MM.1S (cell line): ENCODE results near the gene DENND1C.
A peak's percentile ranks its signal among the peaks of the same experiment; 100 is the strongest.

Experiments used
- DNase-seq: peaks from one replicate; pipeline ENCODE4 v3.0.0-alpha.2; 2015
- H2AFZ ChIP-seq: fragments of 300-600 bp; sonication (generic); 2 replicates; pipeline ENCODE4 v1.6.0; 2016; ENCODE audit warnings: antibody characterized with exemption, low read length
- H3F3A ChIP-seq: fragments of 300-600 bp; sonication (generic); 2 replicates; pipeline ENCODE4 v1.6.1; 2016; ENCODE audit warnings: mild to moderate bottlenecking, antibody characterized with exemption, low read length, moderate library complexity, mixed read lengths; ENCODE audit not compliant: insufficient read depth
- H3K27ac ChIP-seq: fragments of 300-600 bp; sonication (generic); 2 replicates; pipeline ENCODE4 v1.5.1; 2016; ENCODE audit warnings: mild to moderate bottlenecking, low read length
- H3K27me3 ChIP-seq: fragments of 300-600 bp; sonication (generic); replicated peaks from 2 replicates; pipeline ENCODE4 v1.6.0; 2016; ENCODE audit warnings: low read length; ENCODE audit not compliant: insufficient read depth
- H3K36me3 ChIP-seq: fragments of 300-600 bp; sonication (generic); replicated peaks from 2 replicates; pipeline ENCODE4 v1.6.1; 2016; ENCODE audit warnings: mild to moderate bottlenecking, low read length, mixed read lengths; ENCODE audit not compliant: insufficient read depth
- H3K4me1 ChIP-seq: fragments of 300-600 bp; sonication (generic); 2 replicates; pipeline ENCODE4 v1.6.1; 2016; ENCODE audit warnings: low read length, mixed read lengths
- H3K4me2 ChIP-seq: fragments of 300-600 bp; sonication (generic); 2 replicates; pipeline ENCODE4 v1.6.0; 2016; ENCODE audit warnings: low read depth, low read length
- H3K4me3 ChIP-seq: fragments of 300-600 bp; sonication (generic); 2 replicates; pipeline ENCODE4 v1.5.1; 2016; ENCODE audit warnings: low read length, mixed read lengths
- H3K79me2 ChIP-seq: fragments of 300-600 bp; sonication (generic); 2 replicates; pipeline ENCODE4 v1.6.1; 2016; ENCODE audit warnings: mixed run types, low read length, mixed read lengths
- H3K9ac ChIP-seq: fragments of 300-600 bp; sonication (generic); 2 replicates; pipeline ENCODE4 v1.6.1; 2016; ENCODE audit warnings: low read length, mixed read lengths
- H3K9me2 ChIP-seq: fragments of 300-600 bp; sonication (generic); replicated peaks from 2 replicates; pipeline ENCODE4 v1.6.1; 2016; ENCODE audit warnings: mild to moderate bottlenecking, low read length, mixed read lengths; ENCODE audit not compliant: insufficient read depth
- H3K9me3 ChIP-seq: fragments of 300-600 bp; sonication (generic); replicated peaks from 2 replicates; pipeline ENCODE4 v1.6.1; 2016; ENCODE audit warnings: mild to moderate bottlenecking, low read length, mixed read lengths; ENCODE audit not compliant: insufficient read depth
- H4K20me1 ChIP-seq: fragments of 300-600 bp; sonication (generic); 2 replicates; pipeline ENCODE4 v1.6.1; 2016; ENCODE audit warnings: mild to moderate bottlenecking, low read length, moderate library complexity, mixed read lengths; ENCODE audit not compliant: insufficient read depth
- CTCF ChIP-seq: fragments of 300-600 bp; sonication (generic); IDR thresholded peaks from 2 replicates; pipeline ENCODE4 v1.5.1; 2016; ENCODE audit warnings: antibody characterized with exemption, low read length, mixed read lengths
- EZH2 ChIP-seq: fragments of 300-600 bp; sonication (generic); optimal IDR thresholded peaks from 2 replicates; pipeline ENCODE3; 2017; ENCODE audit warnings: low read depth, mild to moderate bottlenecking, antibody characterized with exemption, low read length, mixed read lengths
- EZH2phosphoT487 ChIP-seq: fragments of 300-600 bp; sonication (generic); IDR thresholded peaks from 2 replicates; pipeline ENCODE4 v1.6.1; 2018; ENCODE audit warnings: antibody characterized with exemption, low read length

Gene DENND1C

DNA sequence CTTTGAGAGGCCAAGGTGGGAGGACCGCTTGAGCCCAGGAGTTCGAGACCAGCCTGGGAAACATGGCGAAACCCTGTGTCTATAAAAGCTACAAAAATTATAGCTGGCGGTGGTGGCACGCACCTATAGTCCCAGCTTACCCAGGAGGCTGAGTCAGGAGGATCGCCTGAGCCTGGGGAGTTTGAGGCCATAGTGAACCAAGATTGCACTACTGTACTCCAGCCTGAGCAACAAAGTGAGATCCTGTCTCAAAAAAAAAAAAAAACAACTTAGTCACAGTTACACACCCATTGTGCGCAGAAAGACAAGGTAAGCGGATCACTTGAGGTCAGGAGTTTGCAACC, 728 bp upstream of the DENND1C start:
- Histone ChIP-seq H3K36me3 (no peaks in the 10 kb centered on the region), H3K79me2 (0 out of 2 replicates have a peak, but pooled peaks cover 4% of the 10 kb centered on the region), H3K9ac (peak overlapping the region; percentile 82; the same call in 1 of the 2 replicates), H3K27ac (no peak overlapping the region), H3F3A (no peaks in the 10 kb centered on the region), H3K4me2 (peak overlapping the region; percentile 83), H3K4me1 (peaks cover 11% of the 10 kb centered on the region), H3K27me3 (0 out of 2 replicates have a peak, but pooled peaks cover 1% of the 10 kb centered on the region), H3K9me2 (no peaks in the 10 kb centered on the region), H3K9me3 (no peaks in the 10 kb centered on the region), H3K4me3 (no peak overlapping the region), H4K20me1 (no peaks in the 10 kb centered on the region), H2AFZ (peak overlapping the region; percentile 93)
- TF ChIP-seq CTCF (no peak), EZH2phosphoT487 (no peak), EZH2 (no peak)
- DNase-seq, result no peak

DNA sequence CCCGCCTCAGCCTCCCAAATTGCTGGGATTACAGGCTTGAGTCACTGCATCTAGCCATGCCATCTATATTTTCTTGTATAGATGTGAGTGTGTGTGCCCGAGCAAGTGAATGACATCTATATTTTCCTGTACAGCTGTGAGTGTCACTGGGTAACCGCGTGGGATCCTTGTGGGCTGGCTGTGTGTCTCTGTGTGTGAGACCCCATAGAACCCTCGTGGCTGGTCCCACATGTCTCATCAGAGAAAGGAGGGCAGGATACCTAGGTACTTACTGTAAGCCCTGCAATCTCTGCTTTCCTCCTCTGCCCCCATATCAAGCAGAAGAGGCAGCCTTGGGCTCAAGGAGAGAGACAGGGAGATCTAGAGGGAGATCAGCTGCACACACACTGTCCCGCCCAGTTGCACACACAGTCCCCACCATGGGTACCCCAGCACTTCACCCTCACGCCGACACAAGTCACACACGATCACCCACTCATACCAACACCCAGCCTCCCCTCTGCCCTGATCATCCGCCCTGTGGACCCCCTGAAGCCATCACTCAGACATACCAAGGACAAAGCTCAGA, 655 bp downstream of the DENND1C start:
- no peak for DNase-seq
- peaks cover 11% of the 10 kb centered on the region for H3K4me1 ChIP-seq
- H3K36me3 ChIP-seq, result no peaks in the 10 kb centered on the region
- TF ChIP-seq EZH2, result no peak
- TF ChIP-seq EZH2phosphoT487, result no peak
- no peak for TF ChIP-seq CTCF
- no peaks in the 10 kb centered on the region for H4K20me1 ChIP-seq
- H3K79me2 ChIP-seq, result 0 out of 2 replicates have a peak, but pooled peaks cover 4% of the 10 kb centered on the region
- peak overlapping the region; percentile 93 for H2AFZ ChIP-seq
- peak overlapping the region; percentile 83 for H3K4me2 ChIP-seq
- H3F3A ChIP-seq, result no peaks in the 10 kb centered on the region
- no peaks in the 10 kb centered on the region for H3K9me3 ChIP-seq
- no peaks in the 10 kb centered on the region for H3K9me2 ChIP-seq
- H3K9ac ChIP-seq, result peak overlapping the region; percentile 82
- H3K27ac ChIP-seq, result peak overlapping the region; percentile 16; the same call in 1 of the 2 replicates
- H3K4me3 ChIP-seq, result peak overlapping the region; percentile 74
- H3K27me3 ChIP-seq, result no peaks in the 10 kb centered on the region

GRCh38 chr19:6479836-6480398, 1.7 kb downstream of the DENND1C start:
- DNase-seq, result no peak
- no peak overlapping the region for H3K4me3 ChIP-seq
- no peak overlapping the region for H3K9ac ChIP-seq
- H3K27ac ChIP-seq, result no peak overlapping the region
- no peak overlapping the region for H3K4me2 ChIP-seq
- no peaks in the 10 kb centered on the region for H4K20me1 ChIP-seq
- H3F3A ChIP-seq, result no peaks in the 10 kb centered on the region
- H3K27me3 ChIP-seq, result no peaks in the 10 kb centered on the region
- no peaks in the 10 kb centered on the region for H3K36me3 ChIP-seq
- H3K9me3 ChIP-seq, result no peaks in the 10 kb centered on the region
- no peaks in the 10 kb centered on the region for H3K9me2 ChIP-seq
- no peak overlapping the region for H2AFZ ChIP-seq
- H3K79me2 ChIP-seq, result 0 out of 2 replicates have a peak, but pooled peaks cover 4% of the 10 kb centered on the region
- H3K4me1 ChIP-seq, result peaks cover 11% of the 10 kb centered on the region
- TF ChIP-seq CTCF (no peak), EZH2 (no peak), EZH2phosphoT487 (no peak)
